ENCODE data around the gene AGAP1. TPM values are rescaled to one million over a fixed set of nuclear protein-coding genes. Genes with fewer than 3 reads are reported as not detected.
"Not testable (repeated sequence)": the region's sequence is repeated elsewhere in the genome, so short reads cannot be mapped to it uniquely, and the experiment has no call there.

The AGAP1 gene
- total RNA-seq, 2 experiments from 2014 or later: 2.4 to 4.5 TPM

- peaks cover 4% of the 10 kb centered on the region for H3K27me3 Mint-ChIP-seq
- peaks cover 8% of the 10 kb centered on the region for H3K9me3 Mint-ChIP-seq
- no peaks in the 10 kb centered on the region for H3K4me1 Mint-ChIP-seq
- ATAC-seq (ENCODE audit: low read depth) (no peak), DNase-seq (no peak)
- POLR2A ChIA-PET: no interaction called here
- no peak overlapping the region for H3K4me3 Mint-ChIP-seq
- no peak overlapping the region for H3K27ac Mint-ChIP-seq
- no peaks in the 10 kb centered on the region for H3K36me3 Mint-ChIP-seq
Measured at GRCh38 chr2:235937087-235937486, 443.2 kb downstream of the AGAP1 start.

- Mint-ChIP-seq H3K27ac (no peak overlapping the region), H3K9me3 (peaks cover 8% of the 10 kb centered on the region), H3K4me1 (no peaks in the 10 kb centered on the region), H3K4me3 (no peak overlapping the region), H3K36me3 (no peaks in the 10 kb centered on the region), H3K27me3 (peaks cover 6% of the 10 kb centered on the region)
- no peak for DNase-seq
- POLR2A ChIA-PET: no interaction called here
- ATAC-seq (ENCODE audit: low read depth): no peak
Measured at GRCh38 chr2:235937526-235937925, 443.7 kb downstream of the AGAP1 start.

- POLR2A ChIA-PET: no interaction called here
Measured at GRCh38 chr2:235937936-235938335, 444.1 kb downstream of the AGAP1 start.

GRCh38 chr2:235938611-235939010 is 444.8 kb downstream of the AGAP1 start:
- Mint-ChIP-seq H3K27me3 (peaks cover 10% of the 10 kb centered on the region), H3K9me3 (peaks cover 8% of the 10 kb centered on the region), H3K4me3 (no peak overlapping the region), H3K27ac (no peak overlapping the region), H3K36me3 (no peaks in the 10 kb centered on the region), H3K4me1 (no peaks in the 10 kb centered on the region)
- DNase-seq (no peak), ATAC-seq (ENCODE audit: low read depth) (no peak)
- POLR2A ChIA-PET: no interaction called here

More at GRCh38 chr2:235937936-235938335, 444.1 kb downstream of the AGAP1 start:
- H3K27ac Mint-ChIP-seq: no peak overlapping the region
- no peaks in the 10 kb centered on the region for H3K4me1 Mint-ChIP-seq
- no peak for ATAC-seq (ENCODE audit: low read depth)
- no peak for DNase-seq
- H3K36me3 Mint-ChIP-seq: no peaks in the 10 kb centered on the region
- H3K4me3 Mint-ChIP-seq: no peak overlapping the region
- H3K27me3 Mint-ChIP-seq: peaks cover 6% of the 10 kb centered on the region
- H3K9me3 Mint-ChIP-seq: peaks cover 8% of the 10 kb centered on the region

GRCh38 chr2:235939471-235939870 is 445.6 kb downstream of the AGAP1 start:
- Mint-ChIP-seq H3K36me3 (no peaks in the 10 kb centered on the region), H3K9me3 (peaks cover 8% of the 10 kb centered on the region), H3K4me3 (no peak overlapping the region), H3K27me3 (peaks cover 10% of the 10 kb centered on the region), H3K4me1 (no peaks in the 10 kb centered on the region), H3K27ac (no peak overlapping the region)
- ATAC-seq (ENCODE audit: low read depth): no peak
- POLR2A ChIA-PET: no interaction called here
- no peak for DNase-seq

- Mint-ChIP-seq H3K4me1 (no peaks in the 10 kb centered on the region), H3K36me3 (no peaks in the 10 kb centered on the region), H3K27ac (no peak overlapping the region), H3K4me3 (no peak overlapping the region), H3K9me3 (peaks cover 8% of the 10 kb centered on the region), H3K27me3 (peaks cover 10% of the 10 kb centered on the region)
- POLR2A ChIA-PET: no interaction called here
- no peak for ATAC-seq (ENCODE audit: low read depth)
- DNase-seq: no peak
Measured at GRCh38 chr2:235940330-235940729, 446.5 kb downstream of the AGAP1 start.

- ATAC-seq (ENCODE audit: low read depth): no peak
- H3K27me3 Mint-ChIP-seq: peaks cover 17% of the 10 kb centered on the region
- H3K4me1 Mint-ChIP-seq: no peaks in the 10 kb centered on the region
- H3K9me3 Mint-ChIP-seq: no peaks in the 10 kb centered on the region
- no peaks in the 10 kb centered on the region for H3K36me3 Mint-ChIP-seq
- no peak overlapping the region for H3K27ac Mint-ChIP-seq
- DNase-seq: no peak
- no peak overlapping the region for H3K4me3 Mint-ChIP-seq
- POLR2A ChIA-PET: no interaction called here
Measured at GRCh38 chr2:235944591-235944990, 450.7 kb downstream of the AGAP1 start.

GRCh38 chr2:235945608-235946140 is 451.8 kb downstream of the AGAP1 start:
- Mint-ChIP-seq H3K36me3 (no peaks in the 10 kb centered on the region), H3K4me3 (no peak overlapping the region), H3K9me3 (no peaks in the 10 kb centered on the region), H3K27ac (no peak overlapping the region), H3K4me1 (no peaks in the 10 kb centered on the region), H3K27me3 (peaks cover 19% of the 10 kb centered on the region)
- DNase-seq (no peak), ATAC-seq (ENCODE audit: low read depth) (no peak)
- POLR2A ChIA-PET: no interaction called here

GRCh38 chr2:235946590-235946989 is 452.7 kb downstream of the AGAP1 start:
- Mint-ChIP-seq H3K9me3 (no peaks in the 10 kb centered on the region), H3K4me1 (peaks cover 4% of the 10 kb centered on the region), H3K27me3 (peaks cover 19% of the 10 kb centered on the region), H3K36me3 (no peaks in the 10 kb centered on the region), H3K27ac (no peak overlapping the region), H3K4me3 (no peak overlapping the region)
- POLR2A ChIA-PET: interaction anchor here (0.7 kb wide), 1 partner anchor 8 kb away, joined by 5 read pairs; no protein-coding TSS in a partner anchor
- ATAC-seq (ENCODE audit: low read depth) (no peak), DNase-seq (no peak)

- H3K4me1 Mint-ChIP-seq; H3K9me3 Mint-ChIP-seq; DNase-seq; H3K4me3 Mint-ChIP-seq; H3K27ac Mint-ChIP-seq; H3K36me3 Mint-ChIP-seq; ATAC-seq (ENCODE audit: low read depth); POLR2A ChIA-PET: not testable (repeated sequence)
- H3K27me3 Mint-ChIP-seq: peaks cover 19% of the 10 kb centered on the region
Measured at GRCh38 chr2:235947055-235947454, 453.2 kb downstream of the AGAP1 start.

GRCh38 chr2:235949567-235950472 is 456.0 kb downstream of the AGAP1 start:
- no peaks in the 10 kb centered on the region for H3K9me3 Mint-ChIP-seq
- no peak overlapping the region for H3K27ac Mint-ChIP-seq
- peaks cover 23% of the 10 kb centered on the region for H3K27me3 Mint-ChIP-seq
- peaks cover 9% of the 10 kb centered on the region for H3K4me1 Mint-ChIP-seq
- H3K4me3 Mint-ChIP-seq: no peak overlapping the region
- no peak for ATAC-seq (ENCODE audit: low read depth)
- H3K36me3 Mint-ChIP-seq: no peaks in the 10 kb centered on the region
- POLR2A ChIA-PET: no interaction called here
- DNase-seq: no peak

- ATAC-seq (ENCODE audit: low read depth): no peak
Measured at GRCh38 chr2:235950473-235950809, 456.6 kb downstream of the AGAP1 start.

GRCh38 chr2:235951493-235951892 is 457.6 kb downstream of the AGAP1 start:
- Mint-ChIP-seq H3K9me3 (no peaks in the 10 kb centered on the region), H3K27me3 (peaks cover 23% of the 10 kb centered on the region), H3K36me3 (no peaks in the 10 kb centered on the region), H3K4me1 (peaks cover 9% of the 10 kb centered on the region), H3K4me3 (no peak overlapping the region), H3K27ac (no peak overlapping the region)
- POLR2A ChIA-PET: no interaction called here
- no peak for ATAC-seq (ENCODE audit: low read depth)
- no peak for DNase-seq

More at GRCh38 chr2:235950473-235950809, 456.6 kb downstream of the AGAP1 start:
- Mint-ChIP-seq H3K36me3 (no peaks in the 10 kb centered on the region), H3K4me3 (no peak overlapping the region), H3K4me1 (peaks cover 9% of the 10 kb centered on the region), H3K27me3 (peaks cover 23% of the 10 kb centered on the region), H3K9me3 (no peaks in the 10 kb centered on the region), H3K27ac (no peak overlapping the region)
- POLR2A ChIA-PET: no interaction called here
- DNase-seq: no peak

GRCh38 chr2:235951982-235952381 is 458.1 kb downstream of the AGAP1 start:
- ATAC-seq (ENCODE audit: low read depth) (peak; percentile 93), DNase-seq (no peak)
- peaks cover 9% of the 10 kb centered on the region for H3K4me1 Mint-ChIP-seq
- no peak overlapping the region for H3K4me3 Mint-ChIP-seq
- H3K9me3 Mint-ChIP-seq: no peaks in the 10 kb centered on the region
- H3K36me3 Mint-ChIP-seq: no peaks in the 10 kb centered on the region
- no peak overlapping the region for H3K27ac Mint-ChIP-seq
- POLR2A ChIA-PET: no interaction called here
- H3K27me3 Mint-ChIP-seq: peaks cover 23% of the 10 kb centered on the region
